Glutamatergic neuron (in vitro differentiated cells): ENCODE measurements around the gene KIAA1958. TPM values are rescaled to one million over a fixed set of nuclear protein-coding genes. Genes with fewer than 3 reads are reported as not detected.

Experiments
- DNase-seq: peaks from one replicate; pipeline ENCODE4 v3.0.0; 2022
- H3K27ac Mint-ChIP-seq: one replicate; pipeline ENCODE4 v1.8.0; 2020; ENCODE audit warnings: mild to moderate bottlenecking, mixed read lengths, inconsistent platforms; ENCODE audit not compliant: unreplicated experiment
- H3K27me3 Mint-ChIP-seq: one replicate; pipeline ENCODE4 v1.8.0; 2020; ENCODE audit warnings: mild to moderate bottlenecking, moderate library complexity, mixed read lengths, inconsistent platforms; ENCODE audit not compliant: unreplicated experiment
- H3K36me3 Mint-ChIP-seq: one replicate; pipeline ENCODE4 v1.8.0; 2020; ENCODE audit warnings: mild to moderate bottlenecking, mixed read lengths, inconsistent platforms; ENCODE audit not compliant: unreplicated experiment
- H3K4me1 Mint-ChIP-seq: one replicate; pipeline ENCODE4 v1.8.0; 2020; ENCODE audit warnings: mild to moderate bottlenecking, low read depth, mixed read lengths, inconsistent platforms; ENCODE audit not compliant: unreplicated experiment
- H3K4me3 Mint-ChIP-seq: one replicate; pipeline ENCODE4 v1.8.0; 2020; ENCODE audit warnings: mild to moderate bottlenecking, mixed read lengths, inconsistent platforms; ENCODE audit not compliant: unreplicated experiment
- H3K9me3 Mint-ChIP-seq: one replicate; pipeline ENCODE4 v1.8.0; 2020; ENCODE audit warnings: mild to moderate bottlenecking, moderate library complexity, mixed read lengths, inconsistent platforms; ENCODE audit not compliant: unreplicated experiment
- CTCF ChIP-seq: fragments of 200-600 bp; sonication (generic); IDR thresholded peaks from one replicate; pipeline ENCODE4 v1.5.0; 2021; ENCODE audit not compliant: partially characterized antibody, unreplicated experiment
- total RNA-seq: library from RNA; stranded (reverse); fragmentation: NEBNext Ultra II Directional; extraction: Animal tissue kit (Norgen Biotek cat#: 25700); gene quantifications from one replicate; pipeline ENCODE4 v1.2.1, GENCODE V29; 2021; ENCODE audit not compliant: unreplicated experiment

The KIAA1958 gene
- total RNA-seq, 1 donor from 2014 or later: 48.6 TPM

GRCh38 chr9:112640311-112640710 lies 153.7 kb downstream of the KIAA1958 start:
- no peak for TF ChIP-seq CTCF
- Mint-ChIP-seq H3K36me3 (no peaks in the 10 kb centered on the region), H3K27me3 (peaks cover 2% of the 10 kb centered on the region), H3K4me3 (no peak overlapping the region), H3K9me3 (peaks cover 3% of the 10 kb centered on the region), H3K4me1 (no peaks in the 10 kb centered on the region), H3K27ac (no peak overlapping the region)
- DNase-seq: no peak

- no peak overlapping the region for H3K4me3 Mint-ChIP-seq
- H3K27ac Mint-ChIP-seq: no peak overlapping the region
- peaks cover 2% of the 10 kb centered on the region for H3K27me3 Mint-ChIP-seq
- DNase-seq: no peak
- H3K36me3 Mint-ChIP-seq: peaks cover 6% of the 10 kb centered on the region
- peaks cover 3% of the 10 kb centered on the region for H3K9me3 Mint-ChIP-seq
- TF ChIP-seq CTCF: no peak
- no peaks in the 10 kb centered on the region for H3K4me1 Mint-ChIP-seq
Observed at GRCh38 chr9:112642126-112642525, 155.5 kb downstream of the KIAA1958 start.

GRCh38 chr9:112647596-112647995 lies 161.0 kb downstream of the KIAA1958 start:
- H3K9me3 Mint-ChIP-seq: peaks cover 9% of the 10 kb centered on the region
- H3K27me3 Mint-ChIP-seq: peaks cover 5% of the 10 kb centered on the region
- H3K27ac Mint-ChIP-seq: no peak overlapping the region
- H3K4me3 Mint-ChIP-seq: no peak overlapping the region
- no peak for TF ChIP-seq CTCF
- no peaks in the 10 kb centered on the region for H3K4me1 Mint-ChIP-seq
- H3K36me3 Mint-ChIP-seq: peaks cover 35% of the 10 kb centered on the region
- no peak for DNase-seq

DNA sequence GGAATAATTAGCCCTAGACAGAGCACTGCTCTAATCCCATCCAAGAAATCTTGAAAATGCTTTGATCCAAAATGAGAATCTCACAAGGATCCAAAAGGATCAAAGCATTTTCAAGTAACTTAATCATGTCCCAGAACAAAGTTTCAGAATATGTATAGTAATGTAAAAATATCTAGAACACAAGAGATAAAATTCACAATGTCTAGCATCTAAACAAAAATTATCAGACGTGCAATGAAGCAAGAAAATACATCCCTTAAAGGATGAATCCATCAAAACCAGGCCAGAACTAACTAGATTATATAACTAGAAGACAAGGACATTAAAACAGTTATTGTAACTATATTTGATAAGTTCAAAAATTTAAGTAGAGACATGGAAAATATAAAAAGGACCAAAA lies 162.0 kb downstream of the KIAA1958 start:
- H3K36me3 Mint-ChIP-seq: peaks cover 35% of the 10 kb centered on the region
- H3K9me3 Mint-ChIP-seq: peaks cover 6% of the 10 kb centered on the region
- no peak overlapping the region for H3K27ac Mint-ChIP-seq
- H3K27me3 Mint-ChIP-seq: peaks cover 5% of the 10 kb centered on the region
- DNase-seq: no peak
- TF ChIP-seq CTCF: no peak
- no peak overlapping the region for H3K4me3 Mint-ChIP-seq
- no peaks in the 10 kb centered on the region for H3K4me1 Mint-ChIP-seq

GRCh38 chr9:112654282-112654681 lies 167.7 kb downstream of the KIAA1958 start:
- Mint-ChIP-seq H3K27ac (no peak overlapping the region), H3K4me3 (no peak overlapping the region), H3K36me3 (peaks cover 13% of the 10 kb centered on the region), H3K27me3 (peaks cover 3% of the 10 kb centered on the region), H3K4me1 (no peaks in the 10 kb centered on the region), H3K9me3 (no peaks in the 10 kb centered on the region)
- TF ChIP-seq CTCF: no peak
- DNase-seq: no peak
